ENCODE data around the gene CTXND1.

The CTXND1 gene

DNA sequence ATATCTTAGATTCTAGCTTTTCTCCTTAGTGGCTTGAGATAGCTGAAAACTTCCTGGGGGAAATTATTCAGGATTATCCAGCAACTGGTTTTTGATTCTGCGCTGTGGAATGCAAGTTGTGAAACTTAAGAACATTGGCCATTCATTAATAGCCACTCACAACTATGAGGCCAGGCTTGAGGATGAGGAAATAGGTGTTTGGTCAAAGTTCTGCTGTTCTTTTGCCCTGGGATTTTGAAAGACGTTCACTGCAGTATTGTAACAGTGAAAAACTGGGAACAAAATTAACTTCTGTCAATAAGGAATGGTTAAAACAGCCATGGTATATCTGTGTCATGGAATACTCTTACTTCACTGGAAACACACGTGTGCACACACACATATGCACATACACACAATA, 44.1 kb downstream of the CTXND1 start:
- no peak for DNase-seq

DNA sequence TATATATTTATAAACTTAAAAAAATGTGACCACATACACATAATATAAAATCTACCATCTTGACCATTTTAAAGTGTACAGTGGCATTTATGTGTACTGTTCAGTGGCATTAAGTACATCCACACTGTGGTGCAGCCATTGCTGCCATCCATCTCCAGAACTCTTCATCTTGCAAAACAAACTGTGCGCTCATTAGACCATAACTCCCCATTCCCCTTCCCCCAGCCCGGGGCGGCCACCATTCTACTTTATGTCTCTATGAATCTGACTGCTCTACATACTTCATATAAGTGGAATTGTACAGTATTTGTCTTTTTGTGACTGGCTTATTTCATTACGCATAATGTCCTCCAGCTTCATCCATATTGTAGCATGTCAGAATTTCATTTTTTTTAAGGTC, 47.8 kb downstream of the CTXND1 start:
- DNase-seq: no peak

DNA sequence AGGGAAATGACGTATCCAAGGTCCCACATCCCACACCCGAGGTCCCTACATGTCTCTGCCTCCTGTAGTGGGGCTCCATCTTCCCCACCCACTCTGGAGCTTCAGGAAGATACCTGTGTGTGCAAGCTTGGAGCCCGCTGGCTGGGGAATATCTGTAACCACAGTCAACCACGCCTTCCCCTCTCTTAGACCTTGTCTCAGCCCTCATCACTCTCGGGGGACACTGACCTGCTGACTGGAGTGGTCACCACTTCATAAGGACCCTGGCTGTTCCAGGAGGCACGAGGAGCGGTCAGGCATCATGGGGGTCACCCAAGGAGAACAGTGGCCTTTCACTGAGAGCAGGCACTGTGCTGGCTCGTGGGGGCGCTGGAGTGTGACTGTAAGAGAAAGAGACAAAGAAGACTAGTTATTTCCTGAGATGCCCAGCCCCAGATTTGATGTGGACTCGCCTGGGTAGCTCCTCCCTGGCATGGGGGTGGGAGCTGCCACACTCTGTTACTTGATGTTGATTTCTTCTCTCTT, 48.6 kb downstream of the CTXND1 start:
- DNase-seq: no peak

DNA sequence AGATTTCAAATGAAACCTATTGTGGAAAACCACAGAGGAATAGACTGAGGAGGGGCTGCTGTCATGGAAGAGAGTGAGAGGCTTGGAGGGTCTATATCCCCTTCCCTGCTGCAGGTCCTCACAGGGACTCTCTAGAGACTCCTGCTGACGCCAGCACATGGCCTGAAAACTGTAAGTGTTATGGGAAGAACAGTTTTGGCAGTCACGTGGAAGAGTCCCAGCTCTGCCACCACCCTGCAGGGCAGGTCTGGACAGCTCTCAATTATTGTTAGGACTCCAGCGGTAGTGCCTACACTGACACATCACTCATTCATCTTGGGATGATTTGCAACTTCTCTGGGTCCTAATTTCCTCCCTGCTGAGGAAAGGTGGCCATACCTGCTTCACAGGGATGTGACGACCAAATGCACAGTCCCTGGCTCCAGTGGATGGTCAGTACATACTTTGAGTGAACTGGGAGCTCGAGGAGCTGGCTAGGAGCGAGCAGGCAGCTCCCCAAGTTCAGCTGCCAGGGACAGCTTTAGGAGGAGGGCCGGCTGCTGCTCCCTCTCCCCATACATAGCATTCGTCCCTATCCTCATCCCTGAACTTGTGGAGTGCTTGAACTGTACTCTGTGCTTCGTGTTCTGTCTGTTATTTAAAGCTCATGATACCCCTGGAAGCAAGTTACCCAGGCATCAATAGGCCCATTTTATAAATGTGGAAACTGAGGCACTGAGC, 49.2 kb downstream of the CTXND1 start:
- no peak for DNase-seq

DNA sequence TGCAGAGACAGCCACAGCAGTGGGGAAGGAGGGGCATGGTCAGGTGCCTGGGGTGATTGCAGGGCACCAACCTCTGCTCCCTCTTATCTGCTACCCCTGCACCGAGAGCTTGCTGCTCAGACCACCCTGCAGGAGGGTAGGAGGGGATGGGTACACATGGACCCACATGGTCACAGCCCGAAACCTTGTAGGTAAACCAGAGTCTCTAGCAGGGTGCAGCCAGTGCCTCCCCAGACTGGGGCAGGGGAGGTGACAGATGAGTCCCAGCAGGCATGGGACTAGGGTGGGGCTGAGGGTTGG, 50.0 kb downstream of the CTXND1 start:
- no peak for DNase-seq

DNA sequence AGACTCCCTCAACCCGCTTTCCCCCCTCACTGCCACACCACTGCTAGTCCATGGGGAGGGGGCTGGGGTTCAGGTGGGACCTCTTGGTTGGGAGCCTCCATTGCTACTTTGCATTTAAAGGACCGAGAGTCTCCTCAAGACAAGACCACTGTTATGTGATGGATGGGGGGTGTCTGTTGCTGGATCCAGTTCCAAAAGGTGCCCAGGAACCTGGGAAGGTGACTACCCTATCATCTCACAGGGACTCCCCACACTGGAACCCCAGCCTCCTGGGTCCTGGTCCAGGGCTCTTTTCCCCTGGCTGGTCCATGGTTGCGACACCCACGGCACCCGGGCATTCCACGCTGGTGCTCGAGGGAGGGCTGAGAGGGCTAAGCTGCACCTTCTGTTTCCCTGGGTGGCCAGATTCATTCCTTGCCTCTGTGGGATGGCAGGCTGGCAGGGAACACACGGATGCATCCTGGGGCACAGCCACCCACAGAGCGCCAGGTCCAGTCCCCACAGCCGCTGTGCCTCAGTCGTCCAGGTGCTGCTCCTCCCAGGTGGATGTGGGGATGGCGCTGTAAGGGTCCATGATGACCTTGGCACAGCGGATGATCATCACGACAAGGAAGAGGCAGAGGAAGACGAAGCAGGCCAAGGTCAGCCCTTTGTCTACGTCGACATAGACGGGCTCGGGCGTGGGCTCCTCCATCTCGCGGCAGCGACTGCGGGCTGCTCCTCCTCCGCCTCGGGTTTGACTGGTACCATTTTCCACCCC, 50.6 kb downstream of the CTXND1 start:
- DNase-seq: no peak

DNA sequence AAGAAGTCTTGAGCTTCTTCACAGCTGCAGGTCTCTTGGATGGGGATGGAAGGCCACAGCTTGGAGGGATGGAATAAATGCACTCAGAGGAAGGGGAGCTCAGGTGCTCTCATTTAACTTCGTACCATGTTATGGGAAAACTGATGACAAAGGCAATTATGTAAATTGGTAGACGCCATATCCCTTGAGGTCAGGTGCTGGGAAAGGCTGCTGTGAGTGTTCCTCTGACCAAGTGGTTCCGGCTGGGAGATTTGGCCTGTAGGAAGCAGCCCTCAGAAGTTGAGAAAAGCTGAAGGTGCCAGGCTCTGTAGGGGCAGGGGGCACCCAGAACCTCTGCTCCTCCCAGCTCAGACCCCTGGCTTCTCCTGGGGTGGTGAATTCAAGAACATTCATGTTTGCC, 52.1 kb downstream of the CTXND1 start:
- no peak for DNase-seq

DNA sequence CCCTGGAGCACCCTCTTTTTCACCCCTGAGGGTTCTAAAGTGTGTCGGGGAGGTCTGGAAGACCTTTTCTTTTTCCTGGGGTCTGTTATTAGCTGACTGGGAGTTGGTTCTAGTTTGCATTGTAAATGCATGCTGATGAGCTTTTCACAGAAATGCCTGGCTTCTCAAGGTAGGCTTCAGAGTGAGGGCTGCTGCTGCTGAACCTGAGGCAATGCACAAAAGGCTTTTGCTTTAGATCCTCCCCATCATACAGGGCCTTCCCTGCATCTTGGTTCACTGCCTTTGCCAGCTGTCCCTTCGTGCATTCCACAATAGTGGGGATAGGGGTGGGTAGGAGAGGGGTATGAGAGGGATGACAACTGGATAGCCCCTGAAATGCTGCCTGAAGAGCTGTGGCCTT, 52.6 kb downstream of the CTXND1 start:
- DNase-seq: no peak

DNA sequence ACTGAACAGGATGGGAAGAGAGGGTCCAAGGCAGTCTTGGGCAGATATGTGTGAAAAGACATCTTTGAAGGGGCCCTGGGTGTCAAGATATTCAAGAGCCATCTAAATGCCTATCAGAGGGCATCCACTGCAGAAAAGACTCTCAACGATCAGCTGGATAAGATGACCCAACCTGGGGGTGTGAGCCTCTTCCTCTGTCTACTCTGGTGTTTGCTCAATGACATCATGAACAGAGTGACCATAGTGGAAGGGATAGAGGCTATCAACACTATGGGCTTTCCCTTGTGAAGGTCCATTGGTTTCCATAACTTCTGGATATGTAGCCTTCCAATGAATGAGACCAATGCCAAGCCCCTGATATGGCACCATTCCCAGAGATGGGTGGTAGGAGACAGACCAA, 57.1 kb downstream of the CTXND1 start:
- no peak for DNase-seq

DNA sequence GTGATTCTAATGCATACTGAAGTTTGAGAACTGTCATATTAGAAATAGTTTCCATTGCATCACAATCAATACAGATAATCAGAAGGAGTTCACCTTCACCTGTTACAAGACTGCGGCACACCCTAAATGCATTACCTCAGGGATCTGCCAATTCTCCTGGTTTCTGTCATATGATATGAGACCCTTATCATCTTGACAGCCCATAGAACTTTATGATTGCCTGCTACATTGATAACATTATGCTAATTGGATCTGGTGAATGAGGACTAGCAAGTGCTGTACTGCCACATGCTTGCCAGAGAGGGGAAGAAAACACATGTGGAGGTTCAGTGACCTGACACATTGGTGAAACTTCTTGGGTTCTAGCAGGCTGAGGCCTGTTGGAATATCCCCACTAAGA, 57.8 kb downstream of the CTXND1 start:
- no peak for DNase-seq

DNA sequence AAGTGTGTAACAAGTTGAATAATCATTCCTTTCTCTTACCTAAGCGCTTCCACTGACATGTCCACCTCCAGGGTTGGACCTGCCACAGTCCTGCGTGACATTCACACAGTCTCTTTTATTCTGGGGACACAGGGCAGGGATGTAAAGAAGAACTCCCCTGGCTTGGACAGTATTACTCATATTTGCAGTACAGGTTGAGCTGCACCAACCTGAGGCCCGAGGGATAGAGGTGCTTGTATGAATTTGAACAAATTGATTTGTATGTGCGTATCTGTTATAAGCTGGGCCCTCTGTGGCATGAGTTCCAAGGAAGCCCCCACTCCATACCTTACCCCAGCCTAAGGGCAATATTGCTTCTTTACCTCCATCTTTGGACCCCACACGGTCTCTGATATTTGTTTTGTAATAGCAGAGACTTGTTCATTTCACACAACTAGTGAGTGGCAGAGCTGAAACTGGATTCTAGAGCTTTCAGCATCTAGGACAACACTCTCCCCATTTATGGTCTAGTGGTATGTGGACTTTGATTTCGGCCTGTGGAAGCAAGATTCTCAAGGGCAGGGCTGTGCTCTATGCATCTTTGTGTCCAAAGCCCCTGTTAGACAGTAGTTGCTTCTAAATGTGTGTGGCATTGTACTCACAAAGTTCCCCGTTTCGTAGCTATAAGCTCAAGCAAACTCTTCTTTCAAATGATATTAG, 60.0 kb downstream of the CTXND1 start:
- no peak for DNase-seq

DNA sequence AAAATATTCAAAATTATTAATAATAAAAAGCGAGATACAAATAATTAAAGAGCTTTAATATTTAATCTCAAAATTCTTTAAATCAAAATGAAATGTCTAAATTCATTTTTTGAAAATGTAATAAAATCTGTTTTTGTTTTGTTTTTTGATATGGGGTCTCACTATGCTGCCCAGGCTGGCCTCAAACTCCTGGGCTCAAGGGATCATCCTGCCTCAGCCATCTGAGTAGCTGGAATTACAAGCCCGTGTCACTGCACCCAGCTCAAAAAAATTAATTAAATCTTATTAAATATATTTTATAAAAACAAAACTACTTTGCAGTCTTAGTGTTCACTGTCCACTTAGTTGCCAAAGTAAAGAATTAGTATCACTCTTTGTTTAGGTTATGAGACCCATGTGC, 60.8 kb downstream of the CTXND1 start:
- no peak for DNase-seq

DNA sequence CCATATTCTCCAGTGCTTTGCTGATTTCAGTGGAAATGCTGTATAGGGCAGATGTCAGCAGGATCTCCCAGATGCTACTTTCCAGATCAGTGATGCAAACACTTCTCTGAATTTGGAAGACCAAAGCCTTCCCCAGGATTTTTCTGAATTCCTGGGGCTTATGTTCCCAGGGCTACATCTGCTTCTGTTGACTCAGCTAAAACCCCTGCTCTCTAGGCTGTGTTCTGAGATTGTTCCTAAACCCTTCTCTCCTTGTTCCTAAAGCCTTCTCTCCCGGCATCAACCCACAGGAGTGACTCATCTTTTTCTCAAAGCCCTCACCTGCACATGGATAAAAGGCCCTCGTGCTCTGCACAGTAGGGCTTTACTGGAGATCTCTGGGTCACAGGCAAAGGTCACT, 63.8 kb downstream of the CTXND1 start:
- DNase-seq: no peak

DNA sequence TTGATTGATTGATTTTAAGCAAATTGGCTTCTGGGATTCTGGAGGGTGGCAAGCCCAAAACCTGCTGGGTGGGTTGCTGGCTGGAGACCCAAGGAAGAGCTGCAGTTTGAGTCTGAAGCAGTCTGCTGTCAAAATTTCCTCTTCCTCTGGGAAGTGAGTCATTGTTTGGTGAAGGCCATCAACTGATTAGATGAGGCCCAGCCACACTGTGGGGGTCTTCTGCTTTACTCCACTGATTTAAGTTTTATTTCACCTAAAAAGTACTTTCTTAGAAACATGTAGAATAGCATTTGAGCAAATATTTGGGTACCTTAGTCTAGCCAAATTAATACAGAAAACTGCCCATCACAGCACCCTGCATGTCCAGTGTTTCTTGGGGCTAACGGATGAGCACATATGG, 65.4 kb downstream of the CTXND1 start:
- no peak for DNase-seq

DNA sequence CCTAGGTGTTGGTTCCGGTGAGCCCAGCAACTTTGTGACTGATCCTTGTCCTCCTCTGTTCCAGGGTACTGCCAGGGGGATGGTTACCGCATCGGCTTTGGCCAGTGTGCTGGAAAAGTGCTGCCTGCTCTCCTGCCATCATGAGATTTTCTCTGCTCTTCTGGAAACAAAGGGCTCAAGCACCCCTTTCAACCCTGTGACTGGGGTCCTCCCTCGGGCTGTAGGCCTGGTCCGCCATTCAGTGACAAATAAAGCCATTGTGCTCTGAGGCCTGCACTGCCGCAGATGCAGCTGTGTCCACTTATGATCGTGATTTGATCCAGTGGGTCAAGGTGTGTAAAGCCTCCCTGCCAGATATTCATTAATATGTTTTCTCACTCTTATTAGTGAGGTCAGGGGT, 65.9 kb downstream of the CTXND1 start:
- DNase-seq: no peak

DNA sequence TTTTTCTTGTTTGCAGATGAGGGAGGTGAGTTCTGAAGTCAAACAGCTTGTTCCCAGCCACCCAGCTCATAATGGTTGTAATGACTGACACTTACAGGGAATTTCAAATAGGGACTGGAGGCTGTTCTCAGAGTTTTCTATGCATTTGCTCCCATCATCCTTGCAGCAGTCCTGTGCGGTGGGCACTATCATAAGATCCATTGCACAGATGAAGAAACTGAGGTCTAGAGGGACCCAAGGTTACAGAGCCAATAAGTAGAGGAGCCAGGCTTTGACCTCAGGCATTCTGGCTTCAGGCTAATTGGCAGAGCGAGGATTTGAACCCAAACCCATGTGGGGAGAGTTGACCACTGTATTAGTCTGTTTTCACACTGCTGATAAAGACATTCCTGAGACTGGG, 66.9 kb downstream of the CTXND1 start:
- no peak for DNase-seq

DNA sequence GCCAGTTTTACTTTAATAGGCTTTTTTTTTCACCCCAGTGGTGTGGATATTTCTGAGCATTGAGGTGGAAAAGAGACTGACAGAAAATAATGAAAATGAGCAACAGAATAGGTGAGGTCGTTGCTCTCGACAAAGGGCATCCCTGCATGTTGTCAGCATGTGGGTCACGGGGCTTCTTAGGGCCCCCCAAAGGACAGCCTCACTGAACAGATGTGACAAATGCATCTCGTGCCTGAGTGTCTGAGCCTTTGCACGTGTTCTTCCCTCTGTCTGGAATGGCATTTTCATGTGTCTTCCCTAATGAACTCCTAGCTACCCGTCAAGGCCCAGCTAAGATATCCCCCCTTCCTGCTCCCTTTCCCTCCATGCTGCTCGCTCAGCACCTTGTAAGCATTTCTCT, 67.5 kb downstream of the CTXND1 start:
- no peak for DNase-seq

DNA sequence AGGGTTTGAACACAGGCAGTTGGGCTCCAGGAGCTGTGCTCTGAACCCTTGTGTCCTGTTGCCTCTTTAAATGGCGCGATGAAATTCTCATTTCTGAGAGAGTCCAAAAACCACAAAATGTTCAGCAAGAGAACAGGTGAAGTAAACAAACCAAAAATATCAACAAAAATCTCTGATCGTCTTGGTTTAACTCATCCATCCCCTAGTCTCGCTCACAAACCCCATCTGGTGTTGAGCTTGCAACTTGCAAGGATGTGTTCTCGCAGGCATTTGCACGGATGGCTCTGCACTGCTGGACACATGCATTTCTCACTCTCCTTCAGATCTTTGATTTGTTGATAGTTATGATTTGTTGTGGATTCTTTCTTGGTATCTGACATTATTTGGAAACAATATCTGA, 68.1 kb downstream of the CTXND1 start:
- DNase-seq: no peak

DNA sequence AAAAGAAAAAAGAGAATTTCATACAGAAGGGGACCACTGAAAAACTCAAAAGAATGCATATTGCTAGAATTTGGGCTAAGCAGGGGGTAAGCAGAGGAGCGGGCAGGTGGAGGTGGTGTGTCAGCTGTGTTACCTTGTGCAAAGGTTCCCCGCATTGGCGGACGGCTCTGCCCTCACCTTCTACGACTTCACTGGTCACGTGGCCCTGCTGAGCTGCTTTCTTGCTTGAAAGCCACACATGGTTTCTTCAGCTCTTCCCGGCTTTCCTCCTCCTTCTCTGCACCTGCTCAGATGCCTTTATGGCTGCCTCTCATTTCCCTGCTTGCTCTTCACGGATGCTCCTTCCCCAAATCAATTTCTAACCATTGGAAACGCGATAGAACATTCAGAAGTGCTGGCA, 68.7 kb downstream of the CTXND1 start:
- DNase-seq: no peak

DNA sequence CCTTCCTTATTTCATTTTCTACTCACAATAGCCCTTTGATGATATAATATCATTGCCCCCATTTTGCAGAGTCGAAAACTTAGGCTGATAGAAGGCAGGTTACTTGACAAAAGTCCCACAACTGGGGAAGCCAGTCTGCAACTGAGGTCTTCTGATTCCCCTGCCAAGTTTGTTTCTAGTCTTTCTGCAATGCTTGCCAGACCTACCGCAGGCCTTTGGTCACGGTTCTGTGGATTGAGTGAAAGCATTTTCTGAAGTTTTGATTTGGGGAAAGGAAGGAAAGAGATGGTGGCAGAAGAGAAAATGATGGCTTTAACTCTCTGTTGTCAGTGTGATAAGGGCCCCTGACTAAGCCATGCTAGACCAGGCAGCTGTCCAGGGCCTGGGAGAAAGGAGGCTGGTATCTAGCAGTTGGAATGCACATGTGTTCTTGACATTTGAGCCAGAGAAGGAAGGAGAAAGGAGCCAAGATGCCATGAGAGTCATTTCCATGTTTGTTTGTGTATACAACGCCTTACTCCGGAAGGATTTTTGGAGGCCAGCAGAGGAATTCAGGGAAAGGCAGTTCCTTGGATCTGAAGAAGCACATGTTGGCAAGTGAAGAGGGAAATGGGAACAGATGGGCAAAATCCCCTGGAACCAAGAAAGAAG, 69.3 kb downstream of the CTXND1 start:
- DNase-seq: no peak

DNA sequence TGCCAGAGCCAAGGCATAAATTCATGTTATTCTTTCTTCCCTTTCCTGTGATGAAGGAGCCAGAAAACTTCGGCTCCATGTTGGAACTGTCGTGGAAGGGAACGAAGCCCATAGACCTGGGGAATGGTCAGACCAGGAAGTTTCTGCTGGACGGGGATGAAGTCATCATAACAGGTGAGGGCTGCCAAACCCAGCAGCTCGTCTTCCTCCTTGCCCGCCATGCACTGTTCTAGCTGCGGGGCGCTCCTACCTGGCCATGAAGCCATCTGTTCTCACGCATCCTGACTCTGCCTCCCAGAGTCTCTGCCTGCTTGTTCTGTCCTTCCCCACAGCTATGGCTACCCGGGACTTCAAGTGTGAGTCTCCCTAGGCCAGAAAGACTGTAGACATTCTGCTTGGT, 71.0 kb downstream of the CTXND1 start:
- no peak for DNase-seq

DNA sequence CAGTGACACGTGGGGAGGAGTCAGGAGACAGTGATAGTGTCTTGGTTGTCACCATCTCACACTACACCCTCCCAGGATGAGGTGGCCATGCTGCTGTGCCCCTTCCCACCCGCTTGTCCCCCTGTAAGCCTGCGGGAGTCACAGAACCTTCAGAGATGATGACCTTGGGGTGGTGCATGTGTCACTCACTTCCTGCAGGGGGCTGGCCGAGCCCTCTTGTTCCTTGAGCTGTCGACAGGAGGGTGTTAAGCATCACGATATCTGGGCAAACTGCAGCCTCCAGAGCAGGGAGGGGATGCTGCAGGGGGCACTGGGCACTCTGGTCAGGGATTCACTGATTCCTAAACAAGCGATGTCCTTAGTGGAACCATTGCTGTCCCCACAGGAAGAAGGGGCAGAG, 71.5 kb downstream of the CTXND1 start:
- DNase-seq: no peak

DNA sequence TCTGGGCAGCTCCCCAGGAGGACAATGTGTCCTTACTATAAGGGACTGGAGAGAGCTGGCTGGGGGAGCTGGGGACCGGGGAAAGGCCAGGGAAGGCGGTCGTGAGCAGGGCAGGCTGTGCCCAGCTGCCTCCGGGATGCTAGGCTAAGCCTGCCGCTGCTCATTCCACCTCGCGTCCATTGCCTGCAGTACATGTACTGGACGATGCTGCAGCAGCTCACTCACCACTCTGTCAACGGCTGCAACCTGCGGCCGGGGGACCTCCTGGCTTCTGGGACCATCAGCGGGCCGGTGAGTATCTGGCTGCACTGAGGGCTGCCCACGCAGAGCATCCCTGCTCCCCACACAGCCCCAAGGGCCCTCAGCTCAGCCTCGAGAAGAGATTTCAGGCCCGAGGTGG, 72.1 kb downstream of the CTXND1 start:
- DNase-seq: no peak
